HG03457 (cell line): ENCODE results near the gene CCR5.

Experiments
- ATAC-seq: cut with Tn5 transposase; IDR thresholded peaks from one replicate; pipeline ENCODE4 v1.9.1; 2021; ENCODE audit warnings: moderate number of reproducible peaks; ENCODE audit not compliant: unreplicated experiment

The CCR5 gene

GRCh38 chr3:46406788-46407611 lies 36.3 kb downstream of the CCR5 start, which contains the start of the genes CCR5AS and CCRL2:
Gene CCR5AS (minus strand): TSS chr3:46407066.
Gene CCRL2 (plus strand): TSS chr3:46407259. CDS start chr3:46408080, 821 bp downstream.
- no peak for ATAC-seq

- ATAC-seq = no peak
These were observed 37.2 kb downstream of the CCR5 start for GRCh38 chr3:46407970-46408369.

GRCh38 chr3:46408853-46409252 lies 38.1 kb downstream of the CCR5 start:
- ATAC-seq = no peak

GRCh38 chr3:46409739-46410489 lies 39.2 kb downstream of the CCR5 start:
- no peak for ATAC-seq

- no peak for ATAC-seq
These were observed 39.9 kb downstream of the CCR5 start for GRCh38 chr3:46410669-46411068.

GRCh38 chr3:46411271-46411670 lies 40.5 kb downstream of the CCR5 start:
- no peak for ATAC-seq

- no peak for ATAC-seq
These were observed 42.1 kb downstream of the CCR5 start for GRCh38 chr3:46412786-46413298.

- no peak for ATAC-seq
These were observed 43.2 kb downstream of the CCR5 start for GRCh38 chr3:46413951-46414350.

- ATAC-seq = no peak
These were observed 44.0 kb downstream of the CCR5 start for GRCh38 chr3:46414739-46415138.

- ATAC-seq = no peak
These were observed 45.5 kb downstream of the CCR5 start for GRCh38 chr3:46416125-46416810.

GRCh38 chr3:46416811-46417510 lies 46.2 kb downstream of the CCR5 start:
- no peak for ATAC-seq

- no peak for ATAC-seq
These were observed 47.3 kb downstream of the CCR5 start for GRCh38 chr3:46417841-46418611.

GRCh38 chr3:46419816-46420215 lies 49.1 kb downstream of the CCR5 start:
- ATAC-seq = no peak

GRCh38 chr3:46420931-46421330 lies 50.2 kb downstream of the CCR5 start:
- ATAC-seq = no peak

GRCh38 chr3:46422617-46423016 lies 51.9 kb downstream of the CCR5 start:
- ATAC-seq = no peak

GRCh38 chr3:46423588-46423987 lies 52.8 kb downstream of the CCR5 start:
- no peak for ATAC-seq
